ENCODE results near the gene PHF21B.

Gene PHF21B

GRCh38 chr22:44847892-44848291, 161.9 kb downstream of the PHF21B start:
- no peak for TF ChIP-seq CTCF (conservative IDR thresholded peaks at IDR 0.05; ENCODE audit: low read depth)
- CTCF ChIA-PET = no interaction called here
- POLR2A ChIA-PET (ENCODE audit: low non-redundant PET) = no interaction called here

GRCh38 chr22:44847380-44847779, 162.4 kb downstream of the PHF21B start:
- no peak for DNase-seq (ENCODE audit: low spot score)
- ChIA-PET CTCF (no interaction called here), POLR2A (ENCODE audit: low non-redundant PET) (interaction anchor here (0.6 kb wide), 1 partner anchor 161 kb away, joined by 3 read pairs; no protein-coding TSS in a partner anchor)
- no peak for TF ChIP-seq CTCF (conservative IDR thresholded peaks at IDR 0.05; ENCODE audit: low read depth)
- no peak overlapping the region for H3K27ac ChIP-seq

More at GRCh38 chr22:44847892-44848291, 161.9 kb downstream of the PHF21B start:
- no peak overlapping the region for H3K27ac ChIP-seq
- DNase-seq (ENCODE audit: low spot score) = no peak

GRCh38 chr22:44846726-44847275, 163.0 kb downstream of the PHF21B start:
- no peak for TF ChIP-seq CTCF (conservative IDR thresholded peaks at IDR 0.05; ENCODE audit: low read depth)
- H3K27ac ChIP-seq = no peak overlapping the region
- DNase-seq (ENCODE audit: low spot score) = no peak
- ChIA-PET CTCF (no interaction called here), POLR2A (ENCODE audit: low non-redundant PET) (interaction anchor here (0.6 kb wide), 1 partner anchor 161 kb away, joined by 3 read pairs; no protein-coding TSS in a partner anchor)

- ChIA-PET CTCF (no interaction called here), POLR2A (ENCODE audit: low non-redundant PET) (no interaction called here)
- TF ChIP-seq CTCF (conservative IDR thresholded peaks at IDR 0.05; ENCODE audit: low read depth) = no peak
- H3K27ac ChIP-seq = no peak overlapping the region
- no peak for DNase-seq (ENCODE audit: low spot score)
Observed at GRCh38 chr22:44845796-44846720, 163.7 kb downstream of the PHF21B start.

- DNase-seq (ENCODE audit: low spot score) = no peak
- ChIA-PET CTCF (no interaction called here), POLR2A (ENCODE audit: low non-redundant PET) (no interaction called here)
Observed at GRCh38 chr22:44845191-44845590, 164.6 kb downstream of the PHF21B start.

GRCh38 chr22:44842417-44842816, 167.4 kb downstream of the PHF21B start:
- no peak overlapping the region for H3K27ac ChIP-seq
- DNase-seq (ENCODE audit: low spot score) = no peak
- CTCF ChIA-PET = no interaction called here
- POLR2A ChIA-PET (ENCODE audit: low non-redundant PET) = no interaction called here
- TF ChIP-seq CTCF (conservative IDR thresholded peaks at IDR 0.05; ENCODE audit: low read depth) = no peak

More at GRCh38 chr22:44845191-44845590, 164.6 kb downstream of the PHF21B start:
- H3K27ac ChIP-seq = no peak overlapping the region
- no peak for TF ChIP-seq CTCF (conservative IDR thresholded peaks at IDR 0.05; ENCODE audit: low read depth)
